HepG2 (cell line): ENCODE results near the gene ACSS2. TPM values are rescaled to one million over a fixed set of nuclear protein-coding genes. Genes with fewer than 3 reads are reported as not detected.

Source experiments
- ATAC-seq: fragments of 200-7000 bp; cut with Tn5 transposase; 3 replicates; pipeline ENCODE4 v1.9.1; 2020; ENCODE audit warnings: mild to moderate bottlenecking, moderate library complexity
- BruUV-seq: library from RNA; stranded (reverse); fragments of 400-500 nt; replicated peaks from 2 replicates; lab custom pipeline; 2021; lab: Mats Ljungman, UMichigan
- CTCF ChIA-PET: fragments of 300-600 bp; formaldehyde crosslinking; extraction: SDS; loops from one replicate; lab custom pipeline; 2021; ENCODE audit warnings: low total read pairs, inconsistent platforms, low intra/inter-chr PET ratio; lab: Yijun Ruan, JAX
- POLR2A ChIA-PET: fragments of 350-600 bp; sonication (Branson Sonifier 250); formaldehyde crosslinking; loops from one replicate; lab custom pipeline; 2020; ENCODE audit warnings: antibody characterized with exemption, inconsistent platforms; lab: Yijun Ruan, JAX
- DNase-seq: peaks from one replicate; pipeline ENCODE4 v3.0.0-alpha.2; 2015; ENCODE audit warnings: low spot score
- FAIRE-seq: peaks from 3 replicates; lab custom pipeline; 2011; peaks lifted over from hg19 to GRCh38; lab: Jason Lieb, UNC
- H2AFZ ChIP-seq: one replicate; pipeline ENCODE4 v1.6.1; 2011; ENCODE audit warnings: low read length, inconsistent platforms
- H3K27ac ChIP-seq: fragments of 300-600 bp; 3 replicates; pipeline ENCODE4 v1.8.0; 2011; ENCODE audit warnings: mixed run types, mild to moderate bottlenecking, mixed read lengths, low read length, inconsistent platforms; ENCODE audit not compliant: insufficient read depth; ENCODE audit errors: extremely low read length
- H3K27me3 ChIP-seq, 2 experiments: fragments of 200-600 bp in 1 of 2; 2 replicates in 1 of 2; 3 replicates in 1 of 2; pipeline versions ENCODE4 v1.6.0 to v1.8.0; 2011; ENCODE audit warnings: low read length in 2 of 2, mild to moderate bottlenecking in 2 of 2, moderate library complexity in 2 of 2, inconsistent platforms in 1 of 2; ENCODE audit not compliant: insufficient read depth in 2 of 2, control insufficient read depth in 1 of 2
- H3K36me3 ChIP-seq, 2 experiments: fragments of 200-600 bp in 1 of 2; replicated peaks in 1 of 2; 2 replicates in 1 of 2; 3 replicates in 1 of 2; pipeline versions ENCODE4 v1.5.1 to v1.8.0; 2011; ENCODE audit warnings: low read length in 2 of 2, inconsistent platforms in 1 of 2; ENCODE audit not compliant: insufficient read depth in 2 of 2, control insufficient read depth in 1 of 2
- H3K4me1 ChIP-seq: 2 replicates; pipeline ENCODE4 v1.5.1; 2012; ENCODE audit warnings: low read length, inconsistent platforms; ENCODE audit not compliant: insufficient read depth
- H3K4me2 ChIP-seq: 2 replicates; pipeline ENCODE4 v1.6.0; 2011; ENCODE audit warnings: low read depth, low read length, inconsistent platforms
- H3K4me3 ChIP-seq, 3 experiments: fragments of 200-600 bp in 1 of 3; sonication (generic), shearing (Covaris generic) in 1 of 3; replicated peaks in 1 of 3; 2 replicates each; pipeline ENCODE4 v1.5.1; 2011 to 2016; ENCODE audit warnings: low read length in 3 of 3, inconsistent platforms in 2 of 3, low read depth in 2 of 3, mild to moderate bottlenecking in 2 of 3, control low read depth in 1 of 3, mixed read lengths in 1 of 3; ENCODE audit not compliant: insufficient read depth in 1 of 3
- H3K79me2 ChIP-seq: one replicate; pipeline ENCODE4 v1.6.1; 2011; ENCODE audit warnings: low read length, inconsistent platforms; ENCODE audit not compliant: insufficient read depth
- H3K9ac ChIP-seq: 2 replicates; pipeline ENCODE4 v1.6.0; 2011; ENCODE audit warnings: mild to moderate bottlenecking, low read depth, low read length, inconsistent platforms; ENCODE audit not compliant: insufficient read depth
- H3K9me3 ChIP-seq: 2 replicates; pipeline ENCODE4 v1.5.1; 2012; ENCODE audit warnings: mild to moderate bottlenecking, low read length
- H4K20me1 ChIP-seq: 2 replicates; pipeline ENCODE4 v1.6.0; 2011; ENCODE audit warnings: inconsistent platforms, mild to moderate bottlenecking, low read length, moderate library complexity; ENCODE audit not compliant: insufficient read depth
- FOXO4 ChIP-seq: sonication (generic); formaldehyde crosslinking; conservative IDR thresholded peaks from 2 replicates; pipeline ENCODE4 v1.8.1; 2023; ENCODE audit warnings: missing genetic modification reagents
- HNRNPLL ChIP-seq: fragments of 200-400 bp; formaldehyde crosslinking; IDR thresholded peaks from 2 replicates; pipeline ENCODE4 v1.6.1; 2017; ENCODE audit warnings: mild to moderate bottlenecking, low read depth, low read length; ENCODE audit not compliant: poor library complexity, severe bottlenecking
- KAT2B ChIP-seq: fragments of 150-350 bp; IDR thresholded peaks from 2 replicates; pipeline ENCODE4 v1.6.1; 2014; ENCODE audit warnings: low read depth, low read length, borderline replicate concordance
- MAFG ChIP-seq: sonication (generic); formaldehyde crosslinking; IDR thresholded peaks from 2 replicates; pipeline ENCODE4 v1.5.1; 2020; ENCODE audit warnings: mild to moderate bottlenecking, missing genetic modification reagents
- MAZ ChIP-seq, 2 experiments: sonication (generic) in 1 of 2; formaldehyde crosslinking in 1 of 2; IDR thresholded peaks; 2 replicates each; pipeline versions ENCODE4 v1.5.0 to v1.6.1; 2012 to 2020; ENCODE audit warnings: low read depth in 2 of 2, mild to moderate bottlenecking in 2 of 2, borderline replicate concordance in 1 of 2, improper control_type of control experiment in 1 of 2, low read length in 1 of 2, missing genetic modification reagents in 1 of 2, moderate library complexity in 1 of 2
- NFIB ChIP-seq: sonication (generic); formaldehyde crosslinking; IDR thresholded peaks from 2 replicates; pipeline ENCODE4 v1.9.0; 2021; ENCODE audit warnings: missing genetic modification reagents, mild to moderate bottlenecking, borderline replicate concordance
- PHF5A ChIP-seq: IDR thresholded peaks from one replicate; pipeline ENCODE4 v1.6.1; 2018; ENCODE audit warnings: low read depth, missing genetic modification reagents; ENCODE audit not compliant: unreplicated experiment
- RAD21 ChIP-seq: fragments of 450-650 bp; formaldehyde crosslinking; IDR thresholded peaks from 2 replicates; pipeline ENCODE4 v1.5.0; 2020; ENCODE audit warnings: mild to moderate bottlenecking
- RXRA ChIP-seq: sonication (generic); formaldehyde crosslinking; IDR thresholded peaks from 2 replicates; pipeline ENCODE4 v1.5.1; 2020; ENCODE audit warnings: missing genetic modification reagents
- SP5 ChIP-seq: IDR thresholded peaks from 2 replicates; pipeline ENCODE4 v1.6.1; 2016; ENCODE audit warnings: low read depth, borderline replicate concordance
- ZNF12 ChIP-seq: sonication (generic); formaldehyde crosslinking; IDR thresholded peaks from 2 replicates; pipeline ENCODE4 v1.5.0; 2020; ENCODE audit warnings: missing genetic modification reagents
- ZNF225 ChIP-seq: sonication (generic); formaldehyde crosslinking; IDR thresholded peaks from 2 replicates; pipeline ENCODE4 v1.4.0; 2020; ENCODE audit warnings: mild to moderate bottlenecking, missing genetic modification reagents
- ZNF235 ChIP-seq: sonication (generic); formaldehyde crosslinking; IDR thresholded peaks from 2 replicates; pipeline ENCODE4 v1.8.1; 2023; ENCODE audit warnings: mild to moderate bottlenecking, missing genetic modification reagents, borderline replicate concordance
- ZNF280B ChIP-seq: sonication (generic); formaldehyde crosslinking; IDR thresholded peaks from 2 replicates; pipeline ENCODE4 v1.5.0; 2020; ENCODE audit warnings: missing genetic modification reagents, mild to moderate bottlenecking, borderline replicate concordance
- ZNF737 ChIP-seq: sonication (generic); formaldehyde crosslinking; IDR thresholded peaks from 2 replicates; pipeline ENCODE4 v1.5.0; 2020; ENCODE audit warnings: missing genetic modification reagents, mild to moderate bottlenecking, borderline replicate concordance
- ZNF749 ChIP-seq: sonication (generic); formaldehyde crosslinking; IDR thresholded peaks from 2 replicates; pipeline ENCODE4 v1.8.0; 2022; ENCODE audit warnings: mild to moderate bottlenecking, missing genetic modification reagents, moderate library complexity, borderline replicate concordance
- ZNF773 ChIP-seq: sonication (generic); formaldehyde crosslinking; IDR thresholded peaks from 2 replicates; pipeline ENCODE4 v1.4.0; 2020; ENCODE audit warnings: missing genetic modification reagents, borderline replicate concordance
- ZNF83 ChIP-seq: sonication (generic); formaldehyde crosslinking; IDR thresholded peaks from 2 replicates; pipeline ENCODE4 v1.4.0; 2020; ENCODE audit warnings: missing genetic modification reagents, mild to moderate bottlenecking, borderline replicate concordance
- ZSCAN22 ChIP-seq: sonication (generic); formaldehyde crosslinking; IDR thresholded peaks from 2 replicates; pipeline ENCODE4 v1.4.0; 2020; ENCODE audit warnings: mild to moderate bottlenecking, missing genetic modification reagents
- ZSCAN30 ChIP-seq: sonication (generic); formaldehyde crosslinking; IDR thresholded peaks from 2 replicates; pipeline ENCODE4 v1.5.0; 2020; ENCODE audit warnings: mild to moderate bottlenecking, missing genetic modification reagents
- WGBS: methylation state at CpG from one replicate; pipeline ENCODE4 v1.1.6; 2017; ENCODE audit warnings: low lambda C conversion rate; 5-methylcytosine and 5-hydroxymethylcytosine counted together
- in situ Hi-C: cut with HindIII; loops from 2 replicates; pipeline ENCODE4 v1.10.0; 2017; ENCODE audit warnings: low pct_unique_long_range_greater_than_20kb; ENCODE audit not compliant: extremely low pct_ligation_motif_present
- intact Hi-C: fragments of 100-400 bp; cut with micrococcal nuclease; formaldehyde crosslinking; loops from one replicate; pipeline ENCODE4 v1.10.0; 2022; ENCODE audit not compliant: unreplicated experiment
- polyA plus RNA-seq, 8 experiments: library from polyadenylated mRNA; depleted of rRNA in 3 of 8; stranded (reverse) in 7 of 8; unstranded in 1 of 8; fragments of >200 nt; fragmentation: Illumina TruSeq in 4 of 8; extraction: Trizol in 4 of 8; gene quantifications; 2 replicates each; pipeline versions ENCODE4 v1.2.1 to v1.2.3, GENCODE V29; 2011 to 2016; ENCODE audit warnings: low read depth in 4 of 8, missing spikeins in 1 of 8, mixed read lengths in 1 of 8; ENCODE audit not compliant: insufficient read depth in 1 of 8
- total RNA-seq, 5 experiments: library from RNA; depleted of rRNA; stranded (reverse); fragments of >200 nt; fragmentation: Illumina TruSeq; extraction: Trizol; gene quantifications; 2 replicates each; pipeline ENCODE4 v1.2.3, GENCODE V29; 2016; ENCODE audit warnings: low read depth in 1 of 5

ACSS2 gene
- total and polyA plus RNA-seq, 2 of the 13 experiments (the other 11 are each of a cell fraction or from before 2014, with no cell fraction given): 72.8 to 89.7 TPM

- TF ChIP-seq RXRA (CRISPR knock-in tag): no peak
- TF ChIP-seq ZNF12: no peak
- no peak for TF ChIP-seq MAFG (CRISPR knock-in tag)
- 0 out of 2 replicates have a peak, but pooled peaks have one; percentile 22 for TF ChIP-seq ZNF737 (CRISPR knock-in tag)
- 0 out of 2 replicates have a peak, but pooled peaks have one; percentile 11 for TF ChIP-seq ZNF749 (CRISPR knock-in tag)
- TF ChIP-seq SP5: no peak
- TF ChIP-seq ZSCAN30 (CRISPR knock-in tag): no peak
- TF ChIP-seq ZNF235: 0 out of 2 replicates have a peak, but pooled peaks have one; percentile 11
- no peak for TF ChIP-seq RAD21
- TF ChIP-seq PHF5A (CRISPR knock-in tag): no peak
- TF ChIP-seq FOXO4 (CRISPR knock-in tag): no peak
These were observed 4.3 kb upstream of the ACSS2 start (continued) for GRCh38 chr20:34871966-34872621.

- ATAC-seq (peak; percentile 71), DNase-seq (peak; percentile 81), FAIRE-seq (no peak)
- ChIA-PET POLR2A (interaction anchor here (0.6 to 1.9 kb wide), 3 partner anchors 47 to 221 kb away, joined by 3 to 11 read pairs (median 6); partner anchors contain the start of genes GSS, MYH7B and NCOA6), CTCF (interaction anchor here (1.3 to 6.7 kb wide), 5 partner anchors 75 to 397 kb away, joined by 5 to 123 read pairs (median 7); partner anchors contain the start of genes GSS, MYH7B and TRPC4AP)
- in situ Hi-C loops: loop anchor here (5.0 to 10.0 kb wide), 3 partner anchors 85 to 392 kb away; partner anchors contain the start of genes GSS, MYH7B and TRPC4AP
- Histone ChIP-seq H2AFZ (peak within 1 kb of the TSS; percentile 73), H3K4me1 (peaks cover 46% of the 10 kb centered on the region), H3K9me3 (no peaks in the 10 kb centered on the region), H3K4me2 (peak within 1 kb of the TSS; percentile 99), H3K79me2 (peaks cover 18% of the 10 kb centered on the region), H3K36me3 (no peaks in the 10 kb centered on the region), H4K20me1 (no peaks in the 10 kb centered on the region), H3K9ac (peak within 1 kb of the TSS; percentile 69), H3K27ac (no peak within 1 kb of the TSS), H3K4me3 (peak within 1 kb of the TSS; percentile 69 to 83 (median 72)), H3K27me3 (peaks cover 0 to 5% of the 10 kb centered on the region in 2 experiments; a peak in 1 of 5 replicates)
- 3% methylated on average over 23 of the region's 52 CpGs for WGBS
- no TSS peak for BruUV-seq
- intact Hi-C loops: no loop called here
- TF ChIP-seq KAT2B (no peak), NFIB (CRISPR knock-in tag) (no peak), ZNF225 (CRISPR knock-in tag) (peak; percentile 90; the same call in 1 of the 2 replicates), MAZ (IDR thresholded peaks at IDR 0.05; ENCODE audit: borderline replicate concordance, low read depth, low read length) (peak; percentile 88; the same call in 1 of the 2 replicates), MAZ (CRISPR knock-in tag; IDR thresholded peaks at IDR 0.05; ENCODE audit: low read depth) (peak; percentile 99), HNRNPLL (peak; percentile 83), ZSCAN22 (CRISPR knock-in tag) (no peak), ZNF280B (CRISPR knock-in tag) (peak; percentile 99), ZNF83 (CRISPR knock-in tag) (peak; percentile 28; the same call in 1 of the 2 replicates), ZNF773 (CRISPR knock-in tag) (no peak)
These were observed 3.7 kb upstream of the ACSS2 start, which contains the start of gene GGT7 for GRCh38 chr20:34872622-34873224. GGT7 (minus strand) TSS chr20:34872856; CDS start chr20:34872815, 41 bp downstream.
